ENCODE results near the gene SPATA31E1.
"Not testable (repeated sequence)": the region's sequence is repeated elsewhere in the genome, so short reads cannot be mapped to it uniquely, and the experiment has no call there.

- TF ChIP-seq CTCF (IDR thresholded peaks at IDR 0.05); POLR2A (IDR thresholded peaks at IDR 0.05; ENCODE audit: low read depth): not testable (repeated sequence)
These were observed 40.3 kb downstream of the SPATA31E1 start for GRCh38 chr9:87923012-87923411.

Measured in esophagus muscularis mucosa (tissue), 3 donors.